CD8-positive, alpha-beta memory T cell (primary cell): Measurements from ENCODE around the gene CORO2B. TPM values are rescaled to one million over a fixed set of nuclear protein-coding genes. Genes with fewer than 3 reads are reported as not detected.

ENCODE experiments used
- CTCF ChIA-PET: fragments of 350-600 bp; sonication (Branson Sonifier 250); formaldehyde crosslinking; loops from one replicate; lab custom pipeline; 2021; ENCODE audit warnings: antibody characterized with exemption; lab: Charles Lee
- POLR2A ChIA-PET: fragments of 350-600 bp; sonication (Branson Sonifier 250); formaldehyde crosslinking; loops from one replicate; lab custom pipeline; 2021; ENCODE audit warnings: antibody characterized with exemption; lab: Charles Lee
- DNase-seq, 5 donors: peaks; one replicate each; pipeline versions ENCODE4 v3.0.0 to v3.0.0-alpha.2; 2020 to 2022; ENCODE audit warnings: mixed read lengths in 1 of 5
- H3K27ac ChIP-seq: one replicate; pipeline ENCODE4 v1.7.0; 2013; ENCODE audit warnings: low read depth, mild to moderate bottlenecking, low read length, moderate library complexity
- H3K27me3 ChIP-seq: 2 replicates; pipeline ENCODE4 v1.7.0; 2013; ENCODE audit warnings: low read length, mild to moderate bottlenecking; ENCODE audit not compliant: insufficient read depth, poor library complexity, severe bottlenecking
- H3K36me3 ChIP-seq: 2 replicates; pipeline ENCODE4 v1.7.0; 2013; ENCODE audit warnings: mild to moderate bottlenecking, low read length, moderate library complexity; ENCODE audit not compliant: insufficient read depth
- H3K4me1 ChIP-seq: 2 replicates; pipeline ENCODE4 v1.7.0; 2013; ENCODE audit warnings: mild to moderate bottlenecking, low read length, moderate library complexity; ENCODE audit not compliant: insufficient read depth
- H3K4me3 ChIP-seq: 2 replicates; pipeline ENCODE4 v1.7.0; 2013; ENCODE audit warnings: mild to moderate bottlenecking, low read length
- H3K9me3 ChIP-seq: 2 replicates; pipeline ENCODE4 v1.7.0; 2013; ENCODE audit warnings: mild to moderate bottlenecking, low read length
- H3K27ac Mint-ChIP-seq, 8 donors: one replicate each; pipeline ENCODE4 v1.8.0; 2020 to 2021; ENCODE audit warnings: mixed read lengths in 8 of 8, mild to moderate bottlenecking in 6 of 8, inconsistent platforms in 3 of 8, moderate library complexity in 3 of 8
- H3K27me3 Mint-ChIP-seq, 2 donors: one replicate each; pipeline ENCODE4 v1.8.0; 2020 to 2021; ENCODE audit warnings: mixed read lengths in 2 of 2, mild to moderate bottlenecking in 1 of 2, moderate library complexity in 1 of 2
- H3K36me3 Mint-ChIP-seq, 3 donors: one replicate each; pipeline ENCODE4 v1.8.0; 2020 to 2021; ENCODE audit warnings: mixed read lengths in 3 of 3, inconsistent platforms in 1 of 3, mild to moderate bottlenecking in 1 of 3
- H3K4me1 Mint-ChIP-seq, 3 donors: one replicate each; pipeline ENCODE4 v1.8.0; 2020 to 2021; ENCODE audit warnings: mixed read lengths in 3 of 3, inconsistent platforms in 1 of 3, mild to moderate bottlenecking in 1 of 3
- H3K4me3 Mint-ChIP-seq, 7 donors: one replicate each; pipeline ENCODE4 v1.8.0; 2020 to 2021; ENCODE audit warnings: mixed read lengths in 7 of 7, mild to moderate bottlenecking in 6 of 7, moderate library complexity in 4 of 7, inconsistent platforms in 2 of 7
- H3K9me3 Mint-ChIP-seq, 5 donors: one replicate each; pipeline ENCODE4 v1.8.0; 2020 to 2022; ENCODE audit warnings: mixed read lengths in 5 of 5, mild to moderate bottlenecking in 3 of 5, moderate library complexity in 2 of 5, inconsistent platforms in 1 of 5
- polyA plus RNA-seq: library from polyadenylated mRNA; unstranded; fragments of 300-500 nt; fragmentation: Illumina TruSeq; gene quantifications from one replicate; pipeline ENCODE4 v1.2.3, GENCODE V29; 2021
- total RNA-seq, 2 experiments: library from RNA; stranded (reverse); gene quantifications; one replicate each; pipeline ENCODE4 v1.2.3, GENCODE V29; 2021

Gene CORO2B
- total and polyA plus RNA-seq, 3 experiments from 2014 or later = not detected

- CTCF ChIA-PET = no interaction called here
- DNase-seq = no peak
- H3K4me1 ChIP-seq = peaks cover 8% of the 10 kb centered on the region
- peaks cover 11 to 45% of the 10 kb centered on the region in 2 donors for H3K27me3 Mint-ChIP-seq
- no peak overlapping the region for H3K4me3 Mint-ChIP-seq
- no peak overlapping the region for H3K4me3 ChIP-seq
- no peaks in the 10 kb centered on the region for H3K9me3 ChIP-seq
- no peaks in the 10 kb centered on the region for H3K36me3 Mint-ChIP-seq
- no peaks in the 10 kb centered on the region for H3K36me3 ChIP-seq
- no peak overlapping the region for H3K27ac Mint-ChIP-seq
- peaks cover 11 to 16% (median 15%) of the 10 kb centered on the region in 3 donors for H3K4me1 Mint-ChIP-seq
- no peak overlapping the region for H3K27ac ChIP-seq
- H3K9me3 Mint-ChIP-seq = no peaks in the 10 kb centered on the region
- POLR2A ChIA-PET = no interaction called here
- peaks cover 6% of the 10 kb centered on the region for H3K27me3 ChIP-seq
Measured at GRCh38 chr15:68564173-68564572, 14.6 kb upstream of the CORO2B start.

GRCh38 chr15:68565234-68565633 lies 13.6 kb upstream of the CORO2B start:
- H3K9me3 Mint-ChIP-seq = no peaks in the 10 kb centered on the region
- ChIA-PET CTCF (interaction anchor here (0.7 to 1.0 kb wide), 2 partner anchors 15 to 311 kb away, joined by 3 read pairs; no protein-coding TSS in a partner anchor), POLR2A (no interaction called here)
- H3K4me3 Mint-ChIP-seq = no peak overlapping the region
- DNase-seq = no peak
- H3K27ac ChIP-seq = no peak overlapping the region
- no peaks in the 10 kb centered on the region for H3K4me1 ChIP-seq
- no peak overlapping the region for H3K27ac Mint-ChIP-seq
- H3K9me3 ChIP-seq = no peaks in the 10 kb centered on the region
- H3K36me3 Mint-ChIP-seq = no peaks in the 10 kb centered on the region
- no peaks in the 10 kb centered on the region for H3K36me3 ChIP-seq
- H3K4me1 Mint-ChIP-seq = peaks cover 3 to 5% (median 5%) of the 10 kb centered on the region in 3 donors
- peaks cover 10 to 46% of the 10 kb centered on the region in 2 donors for H3K27me3 Mint-ChIP-seq
- H3K27me3 ChIP-seq = no peaks in the 10 kb centered on the region
- no peak overlapping the region for H3K4me3 ChIP-seq

- no peak overlapping the region for H3K27ac ChIP-seq
- Mint-ChIP-seq H3K27me3 (peaks cover 11 to 45% of the 10 kb centered on the region in 2 donors), H3K4me3 (no peak overlapping the region), H3K9me3 (no peaks in the 10 kb centered on the region), H3K27ac (no peak overlapping the region), H3K4me1 (peaks cover 0 to under 1% (median 0%) of the 10 kb centered on the region in 3 donors), H3K36me3 (no peaks in the 10 kb centered on the region)
- POLR2A ChIA-PET = no interaction called here
- H3K4me3 ChIP-seq = no peak overlapping the region
- CTCF ChIA-PET = no interaction called here
- no peaks in the 10 kb centered on the region for H3K9me3 ChIP-seq
- no peaks in the 10 kb centered on the region for H3K36me3 ChIP-seq
- H3K27me3 ChIP-seq = no peaks in the 10 kb centered on the region
- no peak for DNase-seq
- no peaks in the 10 kb centered on the region for H3K4me1 ChIP-seq
Measured at GRCh38 chr15:68565726-68566125, 13.1 kb upstream of the CORO2B start.

- ChIA-PET CTCF (interaction anchor here (1.8 kb wide), 1 partner anchor 16 kb away, joined by 5 read pairs; no protein-coding TSS in a partner anchor), POLR2A (no interaction called here)
- Histone ChIP-seq H3K4me3 (no peak overlapping the region), H3K27ac (no peak overlapping the region), H3K36me3 (no peaks in the 10 kb centered on the region), H3K4me1 (no peaks in the 10 kb centered on the region), H3K9me3 (no peaks in the 10 kb centered on the region), H3K27me3 (no peaks in the 10 kb centered on the region)
- Mint-ChIP-seq H3K27ac (no peak overlapping the region), H3K4me3 (no peak overlapping the region), H3K9me3 (no peaks in the 10 kb centered on the region), H3K36me3 (no peaks in the 10 kb centered on the region), H3K4me1 (no peaks in the 10 kb centered on the region), H3K27me3 (peaks cover 11 to 48% of the 10 kb centered on the region in 2 donors)
- DNase-seq = no peak
Measured at GRCh38 chr15:68566377-68566954, 12.3 kb upstream of the CORO2B start.

GRCh38 chr15:68567345-68567744 lies 11.4 kb upstream of the CORO2B start:
- Histone ChIP-seq H3K36me3 (no peaks in the 10 kb centered on the region), H3K27ac (no peak overlapping the region), H3K9me3 (no peaks in the 10 kb centered on the region), H3K4me3 (no peak overlapping the region), H3K27me3 (peaks cover 3% of the 10 kb centered on the region), H3K4me1 (no peaks in the 10 kb centered on the region)
- Mint-ChIP-seq H3K4me1 (no peaks in the 10 kb centered on the region), H3K27ac (no peak overlapping the region), H3K27me3 (peaks cover 9 to 46% of the 10 kb centered on the region in 2 donors), H3K4me3 (no peak overlapping the region), H3K36me3 (no peaks in the 10 kb centered on the region), H3K9me3 (no peaks in the 10 kb centered on the region)
- ChIA-PET POLR2A (no interaction called here), CTCF (interaction anchor here (1.8 kb wide), 1 partner anchor 17 kb away, joined by 5 read pairs; no protein-coding TSS in a partner anchor)
- no peak for DNase-seq

- Mint-ChIP-seq H3K4me1 (no peaks in the 10 kb centered on the region), H3K9me3 (no peaks in the 10 kb centered on the region), H3K4me3 (no peak overlapping the region), H3K27ac (no peak overlapping the region), H3K36me3 (no peaks in the 10 kb centered on the region), H3K27me3 (peaks cover 20 to 70% of the 10 kb centered on the region in 2 donors)
- H3K27ac ChIP-seq = no peak overlapping the region
- CTCF ChIA-PET = interaction anchor here (2.1 kb wide), 1 partner anchor 11 kb away, joined by 12 read pairs; no protein-coding TSS in a partner anchor
- DNase-seq = no peak
- H3K4me3 ChIP-seq = no peak overlapping the region
- H3K9me3 ChIP-seq = no peaks in the 10 kb centered on the region
- POLR2A ChIA-PET = interaction anchor here (0.7 kb wide), 1 partner anchor 16 kb away, joined by 5 read pairs; no protein-coding TSS in a partner anchor
- no peaks in the 10 kb centered on the region for H3K36me3 ChIP-seq
- H3K4me1 ChIP-seq = no peaks in the 10 kb centered on the region
- H3K27me3 ChIP-seq = peaks cover 14% of the 10 kb centered on the region
Measured at GRCh38 chr15:68570974-68571373, 7.8 kb upstream of the CORO2B start.

GRCh38 chr15:68571582-68571981 lies 7.2 kb upstream of the CORO2B start:
- Mint-ChIP-seq H3K4me3 (no peak overlapping the region), H3K27me3 (peaks cover 24 to 76% of the 10 kb centered on the region in 2 donors), H3K27ac (no peak overlapping the region), H3K36me3 (no peaks in the 10 kb centered on the region), H3K4me1 (no peaks in the 10 kb centered on the region), H3K9me3 (no peaks in the 10 kb centered on the region)
- Histone ChIP-seq H3K4me1 (no peaks in the 10 kb centered on the region), H3K9me3 (no peaks in the 10 kb centered on the region), H3K36me3 (no peaks in the 10 kb centered on the region), H3K27me3 (peaks cover 20% of the 10 kb centered on the region), H3K27ac (no peak overlapping the region), H3K4me3 (no peak overlapping the region)
- CTCF ChIA-PET = interaction anchor here (2.1 kb wide), 1 partner anchor 11 kb away, joined by 12 read pairs; no protein-coding TSS in a partner anchor
- POLR2A ChIA-PET = no interaction called here
- DNase-seq = no peak

- Histone ChIP-seq H3K27me3 (peaks cover 23% of the 10 kb centered on the region), H3K4me3 (no peak overlapping the region), H3K27ac (no peak overlapping the region), H3K36me3 (no peaks in the 10 kb centered on the region), H3K9me3 (no peaks in the 10 kb centered on the region), H3K4me1 (no peaks in the 10 kb centered on the region)
- Mint-ChIP-seq H3K9me3 (peaks cover 0 to 2% (median 0%) of the 10 kb centered on the region in 5 donors), H3K4me3 (no peak overlapping the region), H3K36me3 (no peaks in the 10 kb centered on the region), H3K4me1 (peaks cover 0 to 4% (median 0%) of the 10 kb centered on the region in 3 donors), H3K27me3 (peaks cover 30 to 78% of the 10 kb centered on the region in 2 donors), H3K27ac (no peak overlapping the region)
- ChIA-PET POLR2A (no interaction called here), CTCF (no interaction called here)
- DNase-seq = no peak
Measured at GRCh38 chr15:68572309-68572708, 6.5 kb upstream of the CORO2B start.
